ENCODE results near the gene CD59.
"Not testable (repeated sequence)": the region's sequence is repeated elsewhere in the genome, so short reads cannot be mapped to it uniquely, and the experiment has no call there.

CD59 gene

DNA sequence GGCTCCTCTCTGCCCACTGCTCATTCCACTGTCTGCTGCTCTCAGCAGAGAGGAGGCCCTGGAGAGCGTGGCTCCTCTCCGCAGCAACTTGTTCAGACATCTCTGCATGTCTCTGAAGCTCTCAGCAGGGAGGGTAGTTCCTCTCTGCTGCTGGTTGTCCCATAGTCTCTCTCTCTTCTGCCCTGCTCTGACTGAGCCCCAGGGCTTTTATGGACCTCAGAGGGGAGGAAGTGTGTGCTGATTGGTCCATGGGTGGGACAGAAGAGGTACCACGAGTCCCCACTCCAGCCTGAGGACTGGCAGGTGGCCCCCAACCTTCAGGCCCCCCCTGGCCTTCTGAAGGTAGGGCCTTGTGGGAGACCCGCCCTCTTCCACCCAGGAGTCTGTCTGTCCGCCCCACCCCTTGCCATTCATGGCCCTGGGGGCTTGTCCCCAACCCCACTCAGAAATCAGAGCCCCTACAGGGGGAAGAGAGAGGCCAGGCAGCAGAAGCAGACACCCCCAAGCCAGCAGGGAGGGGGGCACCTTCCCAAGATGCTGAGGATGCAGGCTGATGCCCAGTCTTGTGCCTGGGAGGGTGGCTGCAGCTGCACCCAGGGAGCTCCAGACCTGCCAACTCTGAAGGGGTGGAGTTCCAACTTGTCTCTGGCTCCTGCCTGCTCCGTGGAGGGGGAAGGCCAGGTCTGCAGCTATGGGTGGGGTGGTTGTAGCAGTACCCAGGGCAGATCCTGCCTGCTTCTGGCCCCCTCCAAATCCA, 70.7 kb downstream of the CD59 start:
- DNase-seq: no peak
- ATAC-seq: no peak

DNA sequence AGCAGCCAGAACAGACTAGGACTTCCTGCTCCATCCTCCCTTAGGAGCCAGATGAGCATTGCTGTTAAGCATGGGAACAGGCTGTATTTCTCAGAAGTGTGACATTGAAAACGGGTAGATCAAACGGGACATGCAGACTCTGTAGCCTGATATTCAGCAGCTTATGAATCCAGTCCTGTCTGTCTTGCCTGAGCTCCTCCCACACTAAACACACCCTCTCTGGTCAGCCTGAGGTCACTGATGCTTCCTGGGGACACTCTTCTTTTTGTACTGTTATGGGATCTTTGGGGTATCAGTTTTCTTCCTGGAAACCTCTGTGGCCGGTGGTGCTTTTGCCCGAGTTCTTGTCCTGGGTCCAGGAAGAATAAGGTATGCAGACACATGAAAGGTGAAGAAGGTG, 71.4 kb downstream of the CD59 start:
- no peak for ATAC-seq
- no peak for DNase-seq

DNA sequence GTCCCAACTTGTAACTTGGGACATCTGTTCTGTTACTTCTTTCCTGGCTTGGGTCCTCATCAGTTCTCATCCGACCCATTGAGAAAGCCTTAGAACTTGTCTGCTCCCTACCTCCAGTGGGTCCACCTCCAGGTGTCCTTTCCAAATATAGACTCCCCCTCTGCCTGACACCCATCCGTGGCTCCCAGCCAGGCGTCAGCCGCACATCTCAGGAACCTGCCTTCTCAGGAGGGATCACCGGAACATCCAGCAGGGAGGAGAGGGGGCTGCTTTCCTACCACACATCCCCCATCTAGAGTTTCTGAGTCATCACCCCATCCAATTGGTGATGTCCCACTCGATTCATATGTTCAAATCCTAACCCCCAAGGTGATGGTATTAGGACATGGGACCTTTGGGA, 72.1 kb downstream of the CD59 start:
- ATAC-seq (no peak), DNase-seq (no peak)

DNA sequence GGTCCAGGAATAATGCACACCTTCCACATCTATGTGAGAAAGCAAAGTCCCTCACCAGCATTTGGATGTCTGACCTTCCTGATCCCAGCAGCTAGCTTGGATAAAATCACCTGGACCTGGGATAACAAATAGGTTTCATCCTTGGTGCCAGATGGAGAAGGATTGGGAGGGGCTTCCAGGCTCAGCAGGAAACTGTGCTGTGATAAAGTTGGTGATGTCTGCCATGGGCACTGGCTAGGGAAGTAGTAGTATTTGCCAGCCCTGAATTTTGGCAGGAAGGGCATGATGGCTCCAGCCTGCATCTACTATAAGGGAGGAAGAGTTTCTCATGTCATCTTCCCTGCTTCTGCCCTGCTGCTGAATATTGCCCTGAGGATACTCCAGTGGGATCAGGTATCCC, 73.1 kb downstream of the CD59 start:
- ATAC-seq: no peak
- DNase-seq: no peak

- not testable (repeated sequence) for DNase-seq, ATAC-seq
Observed at GRCh38 chr11:33661526-33661925, 74.7 kb downstream of the CD59 start.

DNA sequence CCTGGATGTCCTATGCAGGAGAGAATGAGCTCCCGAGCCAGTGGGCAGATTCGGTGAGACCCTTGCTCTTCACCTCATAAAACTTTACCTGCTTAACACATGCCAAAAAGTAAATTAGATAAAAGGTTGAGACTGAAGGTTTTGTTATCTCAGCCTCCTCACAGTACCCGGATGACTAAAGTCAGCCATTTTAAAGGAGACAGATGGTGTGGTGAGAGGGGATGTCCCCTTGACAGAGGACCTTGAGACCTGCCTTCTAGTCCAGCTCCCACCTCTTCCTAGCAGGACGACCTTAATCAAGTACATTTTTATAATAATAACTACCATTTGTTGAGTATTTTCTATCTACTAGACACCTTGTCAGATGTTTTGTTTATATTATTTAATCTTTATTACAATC, 75.3 kb downstream of the CD59 start:
- ATAC-seq: no peak
- DNase-seq: no peak

GRCh38 chr11:33659370-33660139, 76.7 kb downstream of the CD59 start:
- no peak for ATAC-seq

DNA sequence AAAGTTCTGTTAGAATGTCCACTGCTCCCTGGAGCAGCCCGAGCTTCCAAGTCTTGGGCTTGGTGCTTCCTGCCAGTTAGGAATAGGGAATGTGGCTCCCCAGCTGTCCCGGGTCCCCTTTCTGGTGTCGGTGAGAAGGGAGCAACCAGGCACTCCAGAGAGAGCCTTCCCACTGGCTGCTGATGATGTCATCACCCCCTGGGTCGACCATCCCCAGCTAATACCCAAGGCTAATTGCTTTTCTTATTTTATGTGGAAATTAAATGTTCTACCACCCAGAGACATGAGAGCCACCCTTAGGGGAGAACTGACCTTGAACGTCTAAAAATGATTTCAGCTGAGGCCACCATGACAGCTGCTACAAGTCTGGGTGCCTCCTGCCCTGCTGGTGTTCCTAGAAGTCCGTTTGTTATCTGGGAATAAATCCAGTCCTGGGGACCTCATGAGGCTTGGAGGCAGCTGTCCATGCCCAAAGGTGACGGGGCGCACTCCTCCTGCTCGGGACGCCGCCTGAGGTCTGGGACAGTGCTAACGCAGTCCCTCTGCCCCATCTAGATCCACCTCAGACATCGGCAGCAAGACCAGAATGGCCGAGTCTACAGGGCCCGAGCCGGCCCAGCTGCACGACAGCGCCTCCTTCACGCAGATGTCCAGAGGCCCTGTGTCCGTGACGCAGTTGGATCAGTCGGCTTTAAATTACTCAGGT, 77.9 kb downstream of the CD59 start:
- ATAC-seq: no peak
- no peak for DNase-seq

More at GRCh38 chr11:33659370-33660139, 76.7 kb downstream of the CD59 start:
- DNase-seq: no peak

DNA sequence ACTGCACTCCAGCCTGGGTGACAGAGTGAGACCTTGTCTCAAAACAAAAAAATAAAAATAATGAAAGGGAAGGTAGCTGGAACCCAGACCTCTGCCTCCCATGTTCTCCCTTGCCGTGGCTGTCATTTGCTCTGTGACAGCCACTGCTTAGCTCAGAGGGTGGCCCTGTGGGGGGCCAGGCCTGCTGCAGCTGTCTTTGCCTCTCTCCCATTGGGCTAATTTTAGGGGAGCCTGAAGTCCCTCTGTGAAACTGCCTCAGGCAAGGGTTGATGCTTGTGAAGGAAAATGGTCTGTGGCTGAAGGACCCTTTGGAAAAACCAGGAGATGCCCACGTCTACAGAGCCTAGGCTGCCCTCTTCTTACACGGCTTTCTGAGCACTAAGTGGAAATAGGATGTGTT, 78.5 kb downstream of the CD59 start:
- ATAC-seq: no peak
- DNase-seq: no peak

DNA sequence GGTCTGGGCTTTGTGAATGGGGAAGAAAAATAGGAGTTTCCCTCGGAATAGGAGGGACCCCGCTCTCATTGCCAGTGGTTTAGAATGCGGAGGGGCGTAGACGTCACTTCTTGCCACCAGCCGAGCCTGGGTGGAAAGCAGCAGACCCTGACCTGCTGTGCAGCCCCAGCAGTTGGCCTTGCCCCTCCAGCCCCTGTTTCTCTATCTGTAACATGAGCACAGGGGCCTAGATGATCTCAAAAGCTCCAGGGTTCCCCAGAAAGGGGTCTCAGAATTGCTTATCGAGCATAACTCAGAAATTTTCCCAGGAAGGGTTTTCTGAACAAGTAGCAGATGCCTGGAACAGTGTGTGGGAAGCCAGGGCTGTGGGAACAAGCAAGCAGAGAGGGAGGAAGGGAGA, 79.5 kb downstream of the CD59 start:
- no peak for ATAC-seq
- DNase-seq: no peak

- ATAC-seq (no peak), DNase-seq (no peak)
Observed at GRCh38 chr11:33655842-33656600, 80.2 kb downstream of the CD59 start.

- DNase-seq (no peak), ATAC-seq (no peak)
Observed at GRCh38 chr11:33654594-33654993, 81.6 kb downstream of the CD59 start.
